Liver (tissue), 3 donors: ENCODE measurements around the gene RMND5A.

Experiments used
- CTCF ChIP-seq: fragments of 150-350 bp; IDR thresholded peaks from 2 replicates; pipeline ENCODE4 v1.5.1; 2017; ENCODE audit warnings: improper control_type of control experiment, low read depth, low read length; ENCODE audit not compliant: missing input control
- RAD21 ChIP-seq, 2 donors: IDR thresholded peaks; 2 replicates each; pipeline ENCODE4 v1.6.1; 2016; ENCODE audit warnings: antibody characterized with exemption in 2 of 2, mild to moderate bottlenecking in 2 of 2
- REST ChIP-seq: IDR thresholded peaks from 2 replicates; pipeline ENCODE4 v1.6.1; 2016; ENCODE audit warnings: antibody characterized with exemption, mild to moderate bottlenecking
- RXRA ChIP-seq, 2 donors: IDR thresholded peaks; 2 replicates each; pipeline ENCODE4 v1.6.1; 2017 to 2018; ENCODE audit warnings: antibody characterized with exemption in 2 of 2, mild to moderate bottlenecking in 1 of 2
- TAF1 ChIP-seq: conservative IDR thresholded peaks from 2 replicates; pipeline ENCODE4 v1.6.1; 2016; ENCODE audit warnings: antibody characterized with exemption, mild to moderate bottlenecking
- YY1 ChIP-seq: IDR thresholded peaks from 2 replicates; pipeline ENCODE4 v1.6.1; 2016; ENCODE audit warnings: antibody characterized with exemption, mild to moderate bottlenecking
- donor health status: healthy.
- donor health status: healthy.

GRCh38 chr2:86697551-86698104, 22.5 kb upstream of the RMND5A start:
- TF ChIP-seq CTCF (no peak), RAD21 (IDR thresholded peaks at IDR 0.05) (no peak), RXRA (IDR thresholded peaks at IDR 0.05) (no peak), REST (no peak), TAF1 (no peak), YY1 (no peak)
